Testis (tissue), 3 donors: ENCODE results near the gene RHOT1. TPM values are rescaled to one million over a fixed set of nuclear protein-coding genes. Genes with fewer than 3 reads are reported as not detected.

ENCODE experiments used
- DNase-seq: peaks from one replicate; pipeline ENCODE4 v3.0.0-alpha.2; 2019
- H3K27ac ChIP-seq, 2 donors: fragments of 200-600 bp; sonication (generic); one replicate each; pipeline ENCODE4 v1.5.1; 2019
- H3K27me3 ChIP-seq: fragments of 200-600 bp; sonication (generic); one replicate; pipeline ENCODE4 v1.5.1; 2019
- H3K36me3 ChIP-seq: fragments of 200-600 bp; sonication (generic); one replicate; pipeline ENCODE4 v1.5.1; 2017; ENCODE audit warnings: low read depth; ENCODE audit errors: missing control alignments
- H3K4me1 ChIP-seq: fragments of 200-600 bp; sonication (generic); one replicate; pipeline ENCODE4 v1.5.1; 2019
- H3K4me3 ChIP-seq, 2 donors: fragments of 200-600 bp; sonication (generic); one replicate each; pipeline ENCODE4 v1.5.1; 2017 to 2019
- H3K9me3 ChIP-seq: fragments of 200-600 bp; sonication (generic); one replicate; pipeline ENCODE4 v1.5.1; 2017
- CTCF ChIP-seq, 3 experiments: fragments of 450-650 bp in 2 of 3; fragments of 200-600 bp in 1 of 3; sonication (generic) in 1 of 3; IDR thresholded peaks; one replicate each; pipeline ENCODE4 v1.5.1; 2016 to 2019; ENCODE audit warnings: antibody characterized with exemption in 3 of 3, mild to moderate bottlenecking in 2 of 3, moderate library complexity in 1 of 3
- POLR2A ChIP-seq: fragments of 450-650 bp; IDR thresholded peaks from one replicate; pipeline ENCODE4 v1.6.1; 2017; ENCODE audit warnings: antibody characterized with exemption, mild to moderate bottlenecking, moderate library complexity
- WGBS, 2 donors: methylation state at CpG; one replicate each; pipeline ENCODE4 v1.1.5; 2018; 5-methylcytosine and 5-hydroxymethylcytosine counted together
- intact Hi-C: fragments of 100-400 bp; cut with DNase I; formaldehyde crosslinking; loops from one replicate; pipeline ENCODE4 v1.15.1; 2023; ENCODE audit warnings: low total_unique reads
- polyA plus RNA-seq: library from polyadenylated mRNA; stranded (reverse); fragments of 350-450 nt; fragmentation: Illumina TruSeq; extraction: RNeasy Lipid Tissue Mini Kit (QIAGEN cat#74804); gene quantifications from one replicate; pipeline ENCODE4 v1.2.3, GENCODE V29; 2014; ENCODE audit warnings: low read depth, low replicate concordance; ENCODE audit not compliant: insufficient read depth
- total RNA-seq, 2 donors: library from RNA; depleted of rRNA; stranded (reverse); fragments of >200 nt; gene quantifications; one replicate each; pipeline ENCODE4 v1.2.3, GENCODE V29; 2016

Gene RHOT1
- total and polyA plus RNA-seq, 3 donors from 2014 or later = 42.6 to 60.6 (median 51.3) TPM

- Histone ChIP-seq H3K27ac (no peak overlapping the region), H3K4me1 (peaks cover 3% of the 10 kb centered on the region), H3K9me3 (no peaks in the 10 kb centered on the region), H3K4me3 (no peak overlapping the region), H3K27me3 (no peaks in the 10 kb centered on the region), H3K36me3 (no peaks in the 10 kb centered on the region)
- DNase-seq = no peak
- TF ChIP-seq CTCF (IDR thresholded peaks at IDR 0.05) = no peak
- TF ChIP-seq POLR2A = no peak
- intact Hi-C loops = no loop called here
- 84 to 89% methylated on average over 7 of the region's 7 CpGs for WGBS, 2 donors
These were observed 126.5 kb downstream of the RHOT1 start for GRCh38 chr17:32268734-32269288.

DNA sequence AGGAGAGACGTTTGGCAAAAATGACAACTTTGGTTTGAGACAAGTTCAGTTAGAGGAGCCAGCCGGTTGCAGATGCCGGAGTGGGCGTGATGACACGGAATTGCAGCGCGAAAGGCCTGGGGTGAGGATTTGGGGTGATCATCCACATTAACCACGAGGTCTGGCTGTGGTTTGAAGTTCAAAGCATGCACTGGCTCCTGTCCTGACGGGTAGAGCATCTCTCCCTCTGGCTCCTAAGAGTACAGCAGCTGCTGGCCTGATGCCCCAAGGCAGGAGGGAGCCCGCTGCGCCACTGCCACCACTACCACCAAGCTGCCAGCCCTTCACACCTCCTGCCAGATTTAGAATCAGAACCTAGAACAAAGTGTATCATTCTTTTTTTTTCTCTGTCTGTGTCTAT lies 127.1 kb downstream of the RHOT1 start:
- intact Hi-C loops = no loop called here
- Histone ChIP-seq H3K36me3 (no peaks in the 10 kb centered on the region), H3K4me3 (no peak overlapping the region), H3K27ac (no peak overlapping the region), H3K27me3 (no peaks in the 10 kb centered on the region), H3K4me1 (peaks cover 3% of the 10 kb centered on the region), H3K9me3 (no peaks in the 10 kb centered on the region)
- WGBS, 2 donors = 80 to 84% methylated on average over 11 of the region's 11 CpGs
- TF ChIP-seq POLR2A (no peak), CTCF (IDR thresholded peaks at IDR 0.05) (no peak)
- DNase-seq = no peak

DNA sequence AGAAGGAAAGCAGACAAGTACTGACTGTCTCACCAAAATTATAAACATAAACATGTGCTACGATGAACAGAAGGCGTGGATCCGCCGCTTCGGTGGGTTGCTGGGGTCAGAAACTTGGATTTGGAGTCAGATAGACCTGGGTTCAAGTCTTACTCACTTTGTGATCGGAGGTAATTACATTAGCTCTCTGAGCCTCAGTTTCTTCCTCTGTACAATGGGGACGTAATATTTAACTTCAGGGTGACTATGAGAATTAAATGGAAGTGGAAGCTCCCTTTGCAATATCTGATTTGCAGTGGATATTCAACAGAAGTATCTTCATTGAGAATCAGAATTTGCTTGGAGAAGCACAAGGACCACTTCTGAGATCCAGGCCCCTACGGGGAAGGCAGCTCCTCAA lies 129.5 kb downstream of the RHOT1 start:
- no peak for DNase-seq
- Histone ChIP-seq H3K27ac (no peak overlapping the region), H3K36me3 (no peaks in the 10 kb centered on the region), H3K9me3 (no peaks in the 10 kb centered on the region), H3K4me3 (no peak overlapping the region), H3K27me3 (no peaks in the 10 kb centered on the region), H3K4me1 (no peaks in the 10 kb centered on the region)
- TF ChIP-seq CTCF (IDR thresholded peaks at IDR 0.05) (no peak), POLR2A (no peak)
- WGBS, 2 donors = 93 to 95% methylated on average over 8 of the region's 8 CpGs
- intact Hi-C loops = no loop called here

DNA sequence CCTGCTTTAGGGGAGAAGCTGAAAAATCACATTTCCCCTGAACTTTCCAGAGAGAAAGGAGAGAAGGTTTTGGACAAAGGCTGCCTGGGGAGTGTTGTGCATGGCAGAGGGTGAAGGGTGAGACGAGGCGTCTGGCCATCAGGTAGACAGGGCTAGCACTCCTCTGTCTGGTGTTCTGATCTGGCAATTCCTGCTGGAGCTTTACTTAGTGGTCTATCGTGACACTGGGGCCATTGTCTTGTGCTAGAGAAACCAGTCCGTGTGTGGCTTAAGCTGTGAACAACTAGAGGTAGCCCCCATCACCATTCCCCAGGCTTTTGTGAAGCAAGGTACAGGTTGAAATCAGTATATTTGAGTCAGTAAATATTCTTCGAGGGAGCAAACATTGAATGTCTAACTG lies 131.8 kb downstream of the RHOT1 start:
- no peaks in the 10 kb centered on the region for H3K36me3 ChIP-seq
- H3K4me3 ChIP-seq = no peak overlapping the region
- WGBS, 2 donors = 74 to 89% methylated on average over 5 of the region's 5 CpGs
- TF ChIP-seq POLR2A (no peak), CTCF (IDR thresholded peaks at IDR 0.05) (no peak)
- intact Hi-C loops = no loop called here
- H3K9me3 ChIP-seq = no peaks in the 10 kb centered on the region
- no peak for DNase-seq
- no peaks in the 10 kb centered on the region for H3K27me3 ChIP-seq
- no peaks in the 10 kb centered on the region for H3K4me1 ChIP-seq
- H3K27ac ChIP-seq = no peak overlapping the region

GRCh38 chr17:32274643-32275042 lies 132.3 kb downstream of the RHOT1 start:
- no peaks in the 10 kb centered on the region for H3K4me1 ChIP-seq
- H3K27ac ChIP-seq = no peak overlapping the region
- no peak for TF ChIP-seq POLR2A
- no peak for TF ChIP-seq CTCF (IDR thresholded peaks at IDR 0.05)
- no peaks in the 10 kb centered on the region for H3K9me3 ChIP-seq
- no peak for DNase-seq
- H3K4me3 ChIP-seq = no peak overlapping the region
- H3K27me3 ChIP-seq = no peaks in the 10 kb centered on the region
- no peaks in the 10 kb centered on the region for H3K36me3 ChIP-seq
- WGBS, 2 donors = 94 to 96% methylated on average over 5 to 6 of the region's 6 CpGs
- intact Hi-C loops = no loop called here
